ENCODE results near the gene NEU4. TPM values are rescaled to one million over a fixed set of nuclear protein-coding genes. Genes with fewer than 3 reads are reported as not detected.

The NEU4 gene
- total RNA-seq, 1 donor from 2014 or later, result 0.09 TPM

DNA sequence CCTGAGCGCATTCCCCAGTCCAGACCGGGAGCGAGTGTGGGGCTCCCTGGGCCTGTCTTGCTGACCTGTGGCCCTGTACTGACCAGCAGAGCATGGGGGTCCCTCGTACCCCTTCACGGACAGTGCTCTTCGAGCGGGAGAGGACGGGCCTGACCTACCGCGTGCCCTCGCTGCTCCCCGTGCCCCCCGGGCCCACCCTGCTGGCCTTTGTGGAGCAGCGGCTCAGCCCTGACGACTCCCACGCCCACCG, 5.3 kb downstream of the NEU4 start:
- H3K9ac ChIP-seq (ENCODE audit: low read length), result no peak overlapping the region

DNA sequence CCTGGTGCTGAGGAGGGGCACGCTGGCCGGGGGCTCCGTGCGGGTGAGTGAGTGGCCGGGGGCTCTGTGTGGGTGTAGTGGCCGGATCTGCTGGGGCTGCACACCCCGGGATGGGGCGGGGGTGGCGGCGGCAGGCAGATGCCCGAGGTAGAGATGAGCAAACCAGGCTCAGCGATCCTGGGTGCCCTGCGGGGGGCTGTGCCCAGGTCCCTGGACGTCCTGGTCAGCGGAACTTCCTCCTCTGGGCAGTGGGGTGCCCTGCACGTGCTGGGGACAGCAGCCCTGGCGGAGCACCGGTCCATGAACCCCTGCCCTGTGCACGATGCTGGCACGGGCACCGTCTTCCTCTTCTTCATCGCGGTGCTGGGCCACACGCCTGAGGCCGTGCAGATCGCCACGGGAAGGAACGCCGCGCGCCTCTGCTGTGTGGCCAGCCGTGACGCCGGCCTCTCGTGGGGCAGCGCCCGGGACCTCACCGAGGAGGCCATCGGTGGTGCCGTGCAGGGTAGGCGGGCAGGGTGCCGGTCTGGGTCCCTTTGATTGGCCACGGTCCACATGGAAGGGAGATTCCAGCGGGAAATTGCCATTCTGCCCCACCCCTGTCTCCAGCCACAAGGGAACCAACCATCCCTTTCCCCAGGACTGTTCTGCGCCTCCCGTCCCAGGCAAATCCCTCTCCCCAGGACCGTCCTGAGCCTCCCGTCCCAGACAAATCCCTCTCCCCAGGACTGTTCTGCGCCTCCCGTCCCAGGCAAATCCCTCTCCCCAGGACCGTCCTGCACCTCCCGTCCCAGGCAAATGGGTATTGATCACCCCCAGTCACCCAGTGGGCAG, 5.9 kb downstream of the NEU4 start:
- Histone ChIP-seq H3K79me2 (ENCODE audit: insufficient read depth, low read length) (no peaks in the 10 kb centered on the region), H3K27me3 (ENCODE audit: insufficient read depth, low read length) (no peaks in the 10 kb centered on the region), H3K4me2 (ENCODE audit: low read length) (no peak overlapping the region), H3K9me3 (ENCODE audit: insufficient read depth, low read depth, low read length) (no peaks in the 10 kb centered on the region), H4K20me1 (ENCODE audit: insufficient read depth, low read length) (no peaks in the 10 kb centered on the region), H3K4me1 (ENCODE audit: insufficient read depth, low read length) (no peaks in the 10 kb centered on the region), H3K4me3 (ENCODE audit: insufficient read depth, low read depth, low read length) (no peak overlapping the region), H3K9ac (ENCODE audit: low read length) (no peak overlapping the region), H2AFZ (ENCODE audit: low read depth, low read length) (no peak overlapping the region), H3K36me3 (ENCODE audit: insufficient read depth, low read length) (no peaks in the 10 kb centered on the region), H3K27ac (ENCODE audit: low read depth, low read length) (no peak overlapping the region)
- H3K4me3 Mint-ChIP-seq (ENCODE audit: unreplicated experiment), result no peak overlapping the region
- TF ChIP-seq, protein P1, sequence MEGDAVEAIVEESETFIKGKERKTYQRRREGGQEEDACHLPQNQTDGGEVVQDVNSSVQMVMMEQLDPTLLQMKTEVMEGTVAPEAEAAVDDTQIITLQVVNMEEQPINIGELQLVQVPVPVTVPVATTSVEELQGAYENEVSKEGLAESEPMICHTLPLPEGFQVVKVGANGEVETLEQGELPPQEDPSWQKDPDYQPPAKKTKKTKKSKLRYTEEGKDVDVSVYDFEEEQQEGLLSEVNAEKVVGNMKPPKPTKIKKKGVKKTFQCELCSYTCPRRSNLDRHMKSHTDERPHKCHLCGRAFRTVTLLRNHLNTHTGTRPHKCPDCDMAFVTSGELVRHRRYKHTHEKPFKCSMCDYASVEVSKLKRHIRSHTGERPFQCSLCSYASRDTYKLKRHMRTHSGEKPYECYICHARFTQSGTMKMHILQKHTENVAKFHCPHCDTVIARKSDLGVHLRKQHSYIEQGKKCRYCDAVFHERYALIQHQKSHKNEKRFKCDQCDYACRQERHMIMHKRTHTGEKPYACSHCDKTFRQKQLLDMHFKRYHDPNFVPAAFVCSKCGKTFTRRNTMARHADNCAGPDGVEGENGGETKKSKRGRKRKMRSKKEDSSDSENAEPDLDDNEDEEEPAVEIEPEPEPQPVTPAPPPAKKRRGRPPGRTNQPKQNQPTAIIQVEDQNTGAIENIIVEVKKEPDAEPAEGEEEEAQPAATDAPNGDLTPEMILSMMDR (IDR thresholded peaks at IDR 0.05; ENCODE audit: insufficient read depth, low read depth, low read length), result no peak
- no peak for TF ChIP-seq EZH2 (IDR thresholded peaks at IDR 0.05; ENCODE audit: insufficient read depth, low read length)
- no peak for DNase-seq (ENCODE audit: low read depth)
- H3K27me3 Mint-ChIP-seq (ENCODE audit: low read depth, unreplicated experiment), result peaks cover 8% of the 10 kb centered on the region
- H3K4me1 Mint-ChIP-seq (ENCODE audit: low read depth, unreplicated experiment), result no peaks in the 10 kb centered on the region
- H3K27ac Mint-ChIP-seq (ENCODE audit: unreplicated experiment), result no peak overlapping the region
- H3K9me3 Mint-ChIP-seq (ENCODE audit: unreplicated experiment), result no peaks in the 10 kb centered on the region
- no peaks in the 10 kb centered on the region for H3K36me3 Mint-ChIP-seq (ENCODE audit: low read depth, unreplicated experiment)
- FAIRE-seq, result no peak

More for the DNA sequence above, 5.3 kb downstream of the NEU4 start:
- Histone ChIP-seq H3K27me3 (ENCODE audit: insufficient read depth, low read length) (no peaks in the 10 kb centered on the region), H3K27ac (ENCODE audit: low read depth, low read length) (no peak overlapping the region), H3K4me1 (ENCODE audit: insufficient read depth, low read length) (no peaks in the 10 kb centered on the region), H3K36me3 (ENCODE audit: insufficient read depth, low read length) (no peaks in the 10 kb centered on the region), H4K20me1 (ENCODE audit: insufficient read depth, low read length) (no peaks in the 10 kb centered on the region), H3K4me3 (ENCODE audit: insufficient read depth, low read depth, low read length) (no peak overlapping the region), H3K4me2 (ENCODE audit: low read length) (no peak overlapping the region), H2AFZ (ENCODE audit: low read depth, low read length) (no peak overlapping the region), H3K79me2 (ENCODE audit: insufficient read depth, low read length) (no peaks in the 10 kb centered on the region), H3K9me3 (ENCODE audit: insufficient read depth, low read depth, low read length) (no peaks in the 10 kb centered on the region)
- TF ChIP-seq, protein P1 (IDR thresholded peaks at IDR 0.05; ENCODE audit: insufficient read depth, low read depth, low read length), result no peak
- no peak for TF ChIP-seq EZH2 (IDR thresholded peaks at IDR 0.05; ENCODE audit: insufficient read depth, low read length)
- peaks cover 8% of the 10 kb centered on the region for H3K27me3 Mint-ChIP-seq (ENCODE audit: low read depth, unreplicated experiment)
- no peak overlapping the region for H3K4me3 Mint-ChIP-seq (ENCODE audit: unreplicated experiment)
- no peak overlapping the region for H3K27ac Mint-ChIP-seq (ENCODE audit: unreplicated experiment)
- H3K36me3 Mint-ChIP-seq (ENCODE audit: low read depth, unreplicated experiment), result no peaks in the 10 kb centered on the region
- FAIRE-seq, result no peak
- DNase-seq (ENCODE audit: low read depth), result no peak
- no peaks in the 10 kb centered on the region for H3K9me3 Mint-ChIP-seq (ENCODE audit: unreplicated experiment)
- no peaks in the 10 kb centered on the region for H3K4me1 Mint-ChIP-seq (ENCODE audit: low read depth, unreplicated experiment)

Measured in astrocyte (in vitro differentiated cells and primary cell).